IPS DF 6.9 (cell line): ENCODE measurements around the gene SLC9B1.
A peak's percentile ranks its signal among the peaks of the same experiment; 100 is the strongest.
"Not testable (repeated sequence)": the region's sequence is repeated elsewhere in the genome, so short reads cannot be mapped to it uniquely, and the experiment has no call there.

Source experiments
- DNase-seq: peaks from one replicate; pipeline ENCODE4 v3.0.0-alpha.2; 2013; ENCODE audit warnings: low read depth, low spot score
- H3K27ac ChIP-seq: one replicate; pipeline ENCODE4 v1.5.1; 2013; ENCODE audit warnings: low read length, control low read depth
- H3K27me3 ChIP-seq: 2 replicates; pipeline ENCODE4 v1.6.1; 2013; ENCODE audit warnings: mild to moderate bottlenecking, low read length; ENCODE audit not compliant: control insufficient read depth, insufficient read depth
- H3K36me3 ChIP-seq: 2 replicates; pipeline ENCODE4 v1.6.1; 2013; ENCODE audit warnings: low read length; ENCODE audit not compliant: control insufficient read depth, insufficient read depth
- H3K4me1 ChIP-seq: 2 replicates; pipeline ENCODE4 v1.6.1; 2013; ENCODE audit warnings: low read length; ENCODE audit not compliant: control insufficient read depth, insufficient read depth
- H3K4me3 ChIP-seq: 2 replicates; pipeline ENCODE4 v1.5.1; 2013; ENCODE audit warnings: mild to moderate bottlenecking, low read length
- H3K9me3 ChIP-seq: 2 replicates; pipeline ENCODE4 v1.6.1; 2013; ENCODE audit warnings: low read length, inconsistent platforms; ENCODE audit not compliant: control insufficient read depth, insufficient read depth
- WGBS: extraction: QIAGEN DNeasy Blood & Tissue Kit; methylation state at CpG from one replicate; pipeline ENCODE4 v1.1.7; 2013; ENCODE audit warnings: mixed read lengths, missing lambda C conversion rate; ENCODE audit not compliant: insufficient read length, insufficient coverage; 5-methylcytosine and 5-hydroxymethylcytosine counted together

The SLC9B1 gene

DNA sequence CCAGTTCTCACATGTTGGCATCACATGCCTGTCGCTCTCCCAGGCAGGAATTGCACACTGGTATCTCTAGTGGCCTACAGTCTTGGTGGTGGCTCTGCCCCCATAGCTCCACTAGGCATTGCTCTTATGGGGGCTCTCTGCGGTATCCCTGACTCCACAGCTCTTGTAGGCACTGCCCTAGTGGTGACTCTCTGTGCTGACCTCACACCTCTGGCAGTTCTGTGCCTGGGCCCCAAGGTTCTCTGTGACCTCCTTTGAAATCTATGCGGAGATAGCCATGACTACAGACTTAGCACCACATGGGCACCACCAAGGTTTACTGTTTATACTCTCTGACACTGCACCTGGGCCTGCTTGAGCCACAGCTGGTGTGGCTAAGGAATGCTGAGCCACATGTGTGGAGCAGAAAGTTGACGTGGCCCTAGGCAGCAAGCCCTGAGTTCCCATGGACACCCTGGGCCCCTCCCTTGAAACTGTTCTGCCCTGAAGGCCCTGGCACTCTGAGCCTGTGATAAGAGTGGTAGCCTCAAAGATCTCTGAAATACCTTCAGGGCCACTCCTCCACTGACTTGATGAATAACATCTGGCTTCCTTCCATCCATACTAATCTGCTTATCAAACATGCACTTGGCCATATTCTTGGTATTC, 8.0 kb downstream of the SLC9B1 start:
- H3K27me3 ChIP-seq, result no peaks in the 10 kb centered on the region
- no peaks in the 10 kb centered on the region for H3K4me1 ChIP-seq
- H3K27ac ChIP-seq, result no peak overlapping the region
- no peak overlapping the region for H3K4me3 ChIP-seq
- no peaks in the 10 kb centered on the region for H3K36me3 ChIP-seq
- no peaks in the 10 kb centered on the region for H3K9me3 ChIP-seq
- WGBS, result no CpG with 5 or more reads among the region's 4 CpGs
- DNase-seq, result no peak

DNA sequence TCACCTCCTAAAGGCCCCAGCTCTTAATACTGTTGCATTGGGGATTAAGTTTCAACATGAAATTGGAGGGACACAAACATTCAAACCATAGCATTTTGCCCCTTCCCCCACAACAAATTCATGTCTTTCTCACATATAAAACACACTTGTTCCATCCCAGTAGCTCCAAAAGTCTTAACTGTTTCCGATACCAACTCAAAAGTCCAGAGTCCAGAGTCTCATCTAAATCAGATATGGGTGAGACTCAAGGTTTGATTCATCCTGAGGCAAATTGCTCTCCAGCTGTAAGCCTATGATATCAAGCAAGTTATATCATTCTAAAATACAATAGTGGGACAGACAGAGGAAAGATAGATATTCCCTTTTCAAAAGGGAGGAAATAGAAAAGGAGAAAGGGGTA, 8.7 kb downstream of the SLC9B1 start:
- H3K36me3 ChIP-seq, result no peaks in the 10 kb centered on the region
- H3K27me3 ChIP-seq, result no peaks in the 10 kb centered on the region
- DNase-seq, result no peak
- no peaks in the 10 kb centered on the region for H3K4me1 ChIP-seq
- no peak overlapping the region for H3K27ac ChIP-seq
- no peaks in the 10 kb centered on the region for H3K9me3 ChIP-seq
- no peak overlapping the region for H3K4me3 ChIP-seq
- no CpG with 5 or more reads among the region's 1 CpG for WGBS

DNA sequence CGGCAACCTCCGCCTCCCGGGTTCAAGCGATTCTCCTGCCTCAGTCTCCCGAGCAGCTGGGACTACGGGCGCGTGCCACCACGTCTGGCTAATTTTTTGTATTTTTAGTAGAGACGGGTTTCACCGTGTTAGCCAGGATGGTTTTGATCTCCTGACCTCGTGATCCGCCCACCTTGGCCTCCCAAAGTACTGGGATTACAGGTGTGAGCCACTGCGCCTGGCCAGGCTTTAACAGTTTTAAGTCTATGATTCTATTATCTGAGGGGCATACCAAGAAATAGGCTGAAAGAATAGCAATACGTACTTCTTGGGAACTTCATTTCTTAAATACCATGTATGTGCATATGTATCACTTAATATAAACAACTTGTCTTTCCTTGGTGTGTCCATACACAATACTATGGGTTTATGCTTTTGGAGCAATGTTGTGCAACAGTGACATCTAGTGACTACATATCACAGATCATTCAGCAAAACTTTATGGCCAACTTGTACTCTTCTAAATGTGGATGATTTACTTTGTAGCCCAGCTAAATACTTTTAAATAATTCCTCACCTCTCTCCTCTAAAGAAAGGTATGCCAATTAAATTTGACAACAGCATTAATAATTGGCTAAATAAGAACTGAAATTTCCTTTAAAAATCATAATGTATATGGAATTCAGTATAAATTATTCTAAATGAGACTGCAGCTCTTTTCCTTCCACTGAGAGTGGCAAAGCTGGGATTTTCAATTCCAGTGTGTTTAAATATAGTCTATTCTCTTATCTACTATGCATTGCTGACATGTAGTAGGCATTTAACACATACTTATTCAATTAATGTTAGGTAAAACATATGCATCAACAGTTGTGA, 10.4 kb downstream of the SLC9B1 start:
- Histone ChIP-seq H3K9me3 (no peaks in the 10 kb centered on the region), H3K4me1 (no peaks in the 10 kb centered on the region), H3K4me3 (no peak overlapping the region), H3K27ac (no peak overlapping the region), H3K36me3 (no peaks in the 10 kb centered on the region), H3K27me3 (no peaks in the 10 kb centered on the region)
- peak; percentile 45 for DNase-seq
- WGBS, result no CpG with 5 or more reads among the region's 15 CpGs

DNA sequence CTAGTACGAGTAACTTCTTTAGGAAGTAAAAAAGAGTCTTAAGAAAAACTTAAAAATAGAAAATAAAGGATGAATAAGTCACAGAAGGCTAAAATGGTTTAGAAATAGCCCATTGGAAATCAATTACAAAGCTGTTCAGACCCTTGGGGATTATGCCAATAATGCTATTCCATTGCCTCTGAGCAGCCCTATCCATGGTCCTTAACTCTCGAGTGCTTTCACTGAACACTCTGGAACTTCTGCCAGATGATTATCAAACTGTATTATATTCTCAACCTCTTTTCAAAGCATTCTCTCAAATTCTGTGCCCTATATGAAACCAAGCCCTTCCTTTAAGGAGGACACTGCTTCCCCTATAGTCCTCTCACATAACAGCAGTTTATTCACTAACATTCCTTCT, 17.0 kb downstream of the SLC9B1 start:
- no peaks in the 10 kb centered on the region for H3K27me3 ChIP-seq
- no peak overlapping the region for H3K27ac ChIP-seq
- H3K9me3 ChIP-seq, result no peaks in the 10 kb centered on the region
- no peak for DNase-seq
- no CpG with 5 or more reads among the region's 2 CpGs for WGBS
- H3K4me1 ChIP-seq, result no peaks in the 10 kb centered on the region
- no peaks in the 10 kb centered on the region for H3K36me3 ChIP-seq
- H3K4me3 ChIP-seq, result no peak overlapping the region

DNA sequence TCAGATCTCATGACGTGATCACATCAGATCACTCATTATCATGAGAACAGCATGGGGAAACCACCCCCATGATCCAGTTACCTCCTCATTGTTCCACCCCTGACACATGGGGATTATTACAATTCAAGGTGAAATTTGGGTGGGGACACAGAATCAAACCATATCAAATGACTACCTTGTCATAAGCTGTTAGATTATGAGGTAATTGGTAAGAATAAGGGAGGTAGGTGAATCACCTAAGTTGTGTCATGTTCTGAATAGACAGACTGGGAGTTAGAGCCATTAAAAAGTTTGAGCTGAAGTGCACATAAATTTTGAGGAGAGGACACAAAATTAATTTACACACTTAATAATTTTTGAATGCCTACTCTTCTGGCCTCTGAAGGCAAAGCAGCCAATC, 24.7 kb downstream of the SLC9B1 start:
- no peaks in the 10 kb centered on the region for H3K4me1 ChIP-seq
- no peak overlapping the region for H3K4me3 ChIP-seq
- H3K27me3 ChIP-seq, result no peaks in the 10 kb centered on the region
- no peak for DNase-seq
- H3K27ac ChIP-seq, result no peak overlapping the region
- WGBS, result no CpG with 5 or more reads among the region's 1 CpG
- H3K9me3 ChIP-seq, result no peaks in the 10 kb centered on the region
- H3K36me3 ChIP-seq, result no peaks in the 10 kb centered on the region

DNA sequence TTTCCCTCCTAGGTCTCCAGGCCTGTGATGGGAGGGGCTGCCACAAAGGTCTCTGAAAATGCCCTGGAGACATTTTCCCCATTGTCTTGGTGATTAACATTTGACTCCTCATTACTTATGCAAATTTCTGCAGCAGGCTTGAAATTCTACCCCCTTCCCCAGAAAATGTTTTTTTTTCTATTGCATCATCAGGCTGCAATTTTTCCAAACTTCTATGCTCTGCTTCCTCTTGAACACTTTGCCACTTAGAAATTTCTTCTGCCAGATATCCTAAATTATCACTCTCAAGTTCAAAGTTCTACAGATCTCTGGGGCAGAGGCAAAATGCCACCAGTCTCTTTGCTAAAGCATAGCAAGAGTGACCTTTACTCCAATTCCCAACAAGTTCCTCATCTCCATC, 25.5 kb downstream of the SLC9B1 start:
- H3K4me1 ChIP-seq, H3K4me3 ChIP-seq, H3K9me3 ChIP-seq, H3K27ac ChIP-seq, H3K27me3 ChIP-seq, DNase-seq, H3K36me3 ChIP-seq: not testable (repeated sequence)

DNA sequence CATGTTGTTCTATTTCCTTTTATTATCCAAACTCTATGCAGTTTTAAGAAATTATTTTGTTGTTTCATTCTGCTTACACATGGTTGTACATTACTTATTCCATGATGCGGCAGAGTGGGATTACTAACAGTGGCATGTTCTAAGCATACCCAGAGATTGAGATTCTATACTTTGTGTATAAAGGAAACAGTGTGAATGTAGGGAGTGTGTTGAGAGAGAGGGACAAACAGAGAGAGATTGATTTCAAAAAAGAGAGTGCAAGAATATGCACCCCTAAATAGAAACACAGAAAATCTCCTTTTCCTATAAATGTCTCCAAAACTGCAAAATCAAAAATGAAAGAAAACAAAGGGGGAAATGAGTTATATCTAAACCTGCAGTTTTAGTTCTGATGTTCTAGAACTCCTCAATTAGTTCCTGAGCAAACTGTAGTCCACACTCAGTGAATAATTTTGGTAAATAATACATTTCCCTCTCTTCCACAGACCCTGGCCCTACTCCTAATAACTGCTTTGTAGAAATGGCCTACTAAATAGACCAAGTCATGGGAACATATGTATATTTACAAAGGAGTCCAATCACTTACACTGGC, 31.0 kb downstream of the SLC9B1 start:
- no peak for DNase-seq
- Histone ChIP-seq H3K27me3 (no peaks in the 10 kb centered on the region), H3K4me1 (no peaks in the 10 kb centered on the region), H3K36me3 (no peaks in the 10 kb centered on the region), H3K4me3 (no peak overlapping the region), H3K27ac (no peak overlapping the region), H3K9me3 (no peaks in the 10 kb centered on the region)
- WGBS, result no CpG with 5 or more reads among the region's 1 CpG

DNA sequence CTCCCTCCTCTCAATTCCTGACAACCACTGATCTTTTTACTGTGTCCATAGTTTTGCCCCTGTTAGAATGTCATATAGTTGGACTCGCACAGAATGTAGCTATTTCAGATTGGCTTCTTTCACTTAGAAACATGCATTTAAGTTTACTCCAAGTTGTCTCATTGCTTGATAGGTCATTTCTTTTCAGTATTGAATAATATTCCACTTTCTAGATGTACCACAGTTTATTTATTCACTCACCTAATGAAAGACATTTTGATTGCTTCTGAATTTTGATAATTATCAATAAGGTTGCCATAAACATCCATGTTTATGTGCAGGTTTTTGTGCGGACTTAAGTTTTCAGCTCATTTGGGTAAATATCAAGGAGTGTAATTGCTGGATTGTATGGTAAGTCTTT, 38.5 kb downstream of the SLC9B1 start:
- no peak for DNase-seq
- no peak overlapping the region for H3K27ac ChIP-seq
- H3K9me3 ChIP-seq, result no peaks in the 10 kb centered on the region
- no peaks in the 10 kb centered on the region for H3K36me3 ChIP-seq
- no peaks in the 10 kb centered on the region for H3K4me1 ChIP-seq
- WGBS, result no CpG with 5 or more reads among the region's 2 CpGs
- no peaks in the 10 kb centered on the region for H3K27me3 ChIP-seq
- no peak overlapping the region for H3K4me3 ChIP-seq

DNA sequence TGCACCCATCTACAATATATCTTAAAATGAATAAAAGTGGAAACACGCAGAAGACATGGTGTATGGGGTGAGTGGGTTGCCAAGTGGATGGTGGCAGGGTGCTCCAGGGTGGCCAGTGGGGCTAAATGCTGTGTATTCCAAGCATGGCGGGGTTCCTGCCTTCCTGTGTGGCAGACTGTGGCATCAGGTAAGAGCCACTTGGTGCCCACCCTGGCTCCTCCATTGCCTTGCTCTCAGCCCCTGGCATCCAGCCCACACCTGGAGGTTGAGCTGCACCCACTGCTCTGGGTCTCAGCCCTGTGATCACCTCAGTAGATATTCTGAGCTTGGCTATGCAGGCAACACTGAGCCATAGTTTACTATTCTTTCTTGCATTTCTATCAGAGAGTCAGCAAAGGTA, 57.7 kb downstream of the SLC9B1 start:
- H3K36me3 ChIP-seq, H3K27me3 ChIP-seq, H3K27ac ChIP-seq, H3K4me1 ChIP-seq, H3K4me3 ChIP-seq, DNase-seq, H3K9me3 ChIP-seq: not testable (repeated sequence)
- WGBS, result no CpG with 5 or more reads among the region's 2 CpGs

DNA sequence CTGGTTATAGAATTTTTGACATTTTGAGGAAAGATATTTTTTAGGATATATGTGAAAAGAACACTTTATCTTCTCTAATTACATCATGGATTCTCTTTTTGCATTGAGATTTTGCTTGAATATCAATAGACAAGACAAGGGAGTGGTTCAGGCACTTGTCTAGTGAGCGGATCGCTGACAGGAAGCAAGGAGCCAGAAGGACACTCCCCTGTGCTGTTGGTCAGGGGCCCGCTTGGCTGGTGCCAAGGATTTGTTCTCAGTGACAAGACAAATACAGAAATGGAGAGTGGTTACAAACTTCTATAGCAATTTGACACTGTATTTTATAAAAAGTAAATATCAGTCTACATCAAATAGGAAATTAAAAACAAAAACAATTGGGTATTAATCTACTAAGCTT, 60.0 kb downstream of the SLC9B1 start:
- H3K36me3 ChIP-seq, result no peaks in the 10 kb centered on the region
- no peak overlapping the region for H3K27ac ChIP-seq
- no peak for DNase-seq
- no peaks in the 10 kb centered on the region for H3K27me3 ChIP-seq
- WGBS, result no CpG with 5 or more reads among the region's 3 CpGs
- H3K9me3 ChIP-seq, result no peaks in the 10 kb centered on the region
- no peak overlapping the region for H3K4me3 ChIP-seq
- H3K4me1 ChIP-seq, result no peaks in the 10 kb centered on the region
